CD4-positive, alpha-beta T cell (primary cell): ENCODE measurements around the gene CFAP126. TPM values are rescaled to one million over a fixed set of nuclear protein-coding genes. Genes with fewer than 3 reads are reported as not detected.

Experiments used
- ATAC-seq: fragments of 200-7000 bp; cut with Tn5 transposase; one replicate; pipeline ENCODE4 v1.10.0; 2022; ENCODE audit warnings: mild to moderate bottlenecking; ENCODE audit not compliant: poor library complexity
- CTCF ChIA-PET: fragments of 350-600 bp; sonication (Branson Sonifier 250); formaldehyde crosslinking; loops from one replicate; lab custom pipeline; 2021; ENCODE audit warnings: antibody characterized with exemption, inconsistent platforms; lab: Charles Lee
- POLR2A ChIA-PET: fragments of 350-600 bp; sonication (Branson Sonifier 250); formaldehyde crosslinking; loops from one replicate; lab custom pipeline; 2021; ENCODE audit warnings: antibody characterized with exemption, inconsistent platforms; lab: Charles Lee
- DNase-seq, 14 experiments: peaks; one replicate each; pipeline ENCODE4 v3.0.0-alpha.2; 2013 to 2020; ENCODE audit warnings: mixed read lengths in 2 of 14
- H3K27ac ChIP-seq, 2 donors: one replicate each; pipeline versions ENCODE4 v1.5.1 to v1.7.0; 2013; ENCODE audit warnings: low read length in 2 of 2, low read depth in 1 of 2, mild to moderate bottlenecking in 1 of 2
- H3K27me3 ChIP-seq, 2 experiments: 1 replicate in 1 of 2; 2 replicates in 1 of 2; pipeline versions ENCODE4 v1.6.1 to v1.7.0; 2013; ENCODE audit warnings: low read length in 2 of 2, control low read depth in 1 of 2, mild to moderate bottlenecking in 1 of 2, moderate library complexity in 1 of 2; ENCODE audit not compliant: insufficient read depth in 2 of 2, control insufficient read depth in 1 of 2
- H3K36me3 ChIP-seq: one replicate; pipeline ENCODE4 v1.6.1; 2013; ENCODE audit warnings: low read length, control low read depth; ENCODE audit not compliant: insufficient read depth
- H3K4me1 ChIP-seq: one replicate; pipeline ENCODE4 v1.6.1; 2013; ENCODE audit warnings: low read length, control low read depth; ENCODE audit not compliant: insufficient read depth
- H3K4me3 ChIP-seq: one replicate; pipeline ENCODE4 v1.5.1; 2013; ENCODE audit warnings: mild to moderate bottlenecking, low read length, moderate library complexity
- H3K9me3 ChIP-seq, 2 experiments: 1 replicate in 1 of 2; 2 replicates in 1 of 2; pipeline versions ENCODE4 v1.6.1 to v1.7.0; 2013; ENCODE audit warnings: low read length in 2 of 2, mild to moderate bottlenecking in 2 of 2, control low read depth in 1 of 2, moderate library complexity in 1 of 2; ENCODE audit not compliant: control insufficient read depth in 1 of 2, insufficient read depth in 1 of 2
- H3K27ac Mint-ChIP-seq: one replicate; pipeline ENCODE4 v1.8.0; 2020; ENCODE audit warnings: mixed read lengths
- H3K27me3 Mint-ChIP-seq: one replicate; pipeline ENCODE4 v1.8.0; 2021; ENCODE audit warnings: mixed read lengths
- H3K36me3 Mint-ChIP-seq: one replicate; pipeline ENCODE4 v1.8.0; 2021; ENCODE audit warnings: low read depth, mixed read lengths
- H3K4me1 Mint-ChIP-seq: one replicate; pipeline ENCODE4 v1.8.0; 2021; ENCODE audit warnings: low read depth, mixed read lengths
- H3K4me3 Mint-ChIP-seq: one replicate; pipeline ENCODE4 v1.8.0; 2020; ENCODE audit warnings: mild to moderate bottlenecking, mixed read lengths
- H3K9me3 Mint-ChIP-seq: one replicate; pipeline ENCODE4 v1.8.0; 2020; ENCODE audit warnings: mixed read lengths
- CTCF ChIP-seq: fragments of 200-600 bp; IDR thresholded peaks from one replicate; pipeline ENCODE4 v1.8.0; 2022; ENCODE audit warnings: antibody characterized with exemption, mild to moderate bottlenecking
- intact Hi-C, 2 experiments: fragments of 100-400 bp; cut with DNase I in 1 of 2; cut with micrococcal nuclease in 1 of 2; formaldehyde crosslinking; loops; one replicate each; pipeline versions ENCODE4 v1.15.1 to v1.9.0; 2023 to 2025; cut with DNase I, micrococcal nuclease
- total RNA-seq, 174 experiments: library from RNA in 2 of 174; stranded (reverse) in 2 of 174; gene quantifications; one replicate each; pipeline ENCODE4 v1.2.3 and lab custom pipeline; 2021 to 2026

CFAP126 gene
- total RNA-seq, 2 experiments from 2014 or later: not detected

GRCh38 chr1:161381707-161382106 lies 14.0 kb upstream of the CFAP126 start:
- Histone ChIP-seq H3K9me3 (no peaks in the 10 kb centered on the region), H3K4me1 (peaks cover 6% of the 10 kb centered on the region), H3K27ac (no peak overlapping the region), H3K27me3 (no peaks in the 10 kb centered on the region), H3K4me3 (no peak overlapping the region), H3K36me3 (no peaks in the 10 kb centered on the region)
- DNase-seq (no peak), ATAC-seq (no peak)
- intact Hi-C loops: loop anchor here (1.0 to 5.0 kb wide), 6 partner anchors 67 to 189 kb away; partner anchors contain the start of genes SDHC (in 1 of the 2) and TOMM40L (in 1 of the 2)
- Mint-ChIP-seq H3K4me1 (peaks cover 6% of the 10 kb centered on the region), H3K9me3 (no peaks in the 10 kb centered on the region), H3K27me3 (no peaks in the 10 kb centered on the region), H3K27ac (no peak overlapping the region), H3K4me3 (no peak overlapping the region), H3K36me3 (no peaks in the 10 kb centered on the region)
- CTCF ChIA-PET: interaction anchor here (0.6 to 2.5 kb wide), 10 partner anchors 8 to 205 kb away, joined by 3 to 21 read pairs (median 3); partner anchors contain the start of genes CFAP126, NDUFS2 and TOMM40L
- no peak for TF ChIP-seq CTCF
- POLR2A ChIA-PET: interaction anchor here (0.7 to 1.8 kb wide), 6 partner anchors 9 to 216 kb away, joined by 3 to 15 read pairs (median 5); partner anchors contain the start of genes PPOX, SDHC and TOMM40L

- H3K36me3 ChIP-seq: no peaks in the 10 kb centered on the region
- Mint-ChIP-seq H3K27ac (no peak overlapping the region), H3K4me3 (no peak overlapping the region), H3K9me3 (no peaks in the 10 kb centered on the region), H3K36me3 (no peaks in the 10 kb centered on the region), H3K27me3 (no peaks in the 10 kb centered on the region), H3K4me1 (no peaks in the 10 kb centered on the region)
- H3K27ac ChIP-seq: no peak overlapping the region
- ChIA-PET CTCF (interaction anchor here (1.0 kb wide), 1 partner anchor 152 kb away, joined by 3 read pairs; no protein-coding TSS in a partner anchor), POLR2A (interaction anchor here (2.0 kb wide), 1 partner anchor 153 kb away, joined by 4 read pairs; the partner anchor contains the start of gene TOMM40L)
- ATAC-seq (no peak), DNase-seq (peak in 1 of 14 experiments; percentile 5)
- TF ChIP-seq CTCF: no peak
- no peaks in the 10 kb centered on the region for H3K4me1 ChIP-seq
- H3K9me3 ChIP-seq: no peaks in the 10 kb centered on the region
- no peaks in the 10 kb centered on the region for H3K27me3 ChIP-seq
- H3K4me3 ChIP-seq: no peak overlapping the region
- intact Hi-C loops: no loop called here
Measured at GRCh38 chr1:161379071-161379470, 11.4 kb upstream of the CFAP126 start.

- CTCF ChIA-PET: no interaction called here
- ATAC-seq (no peak), DNase-seq (no peak)
- no peaks in the 10 kb centered on the region for H3K9me3 Mint-ChIP-seq
- POLR2A ChIA-PET: no interaction called here
- intact Hi-C loops: no loop called here
- H3K36me3 ChIP-seq: no peaks in the 10 kb centered on the region
- no peaks in the 10 kb centered on the region for H3K4me1 Mint-ChIP-seq
- H3K27me3 Mint-ChIP-seq: no peaks in the 10 kb centered on the region
- no peaks in the 10 kb centered on the region for H3K36me3 Mint-ChIP-seq
- no peaks in the 10 kb centered on the region for H3K4me1 ChIP-seq
- no peak overlapping the region for H3K4me3 ChIP-seq
- H3K27ac ChIP-seq: no peak overlapping the region
- no peak for TF ChIP-seq CTCF
- no peaks in the 10 kb centered on the region for H3K27me3 ChIP-seq
- H3K4me3 Mint-ChIP-seq: no peak overlapping the region
- no peak overlapping the region for H3K27ac Mint-ChIP-seq
- no peaks in the 10 kb centered on the region for H3K9me3 ChIP-seq
Measured at GRCh38 chr1:161378014-161378413, 10.3 kb upstream of the CFAP126 start.
